ENCODE results near the gene MAGEA11.

- no peak for TF ChIP-seq TAF1 (IDR thresholded peaks at IDR 0.05; ENCODE audit: low read depth, low read length)
- TF ChIP-seq POLR2A (IDR thresholded peaks at IDR 0.05; ENCODE audit: low read depth, low read length), result no peak
- no peak for TF ChIP-seq SPI1 (IDR thresholded peaks at IDR 0.05; ENCODE audit: low read depth, low read length)
- TF ChIP-seq POLR2AphosphoS5 (IDR thresholded peaks at IDR 0.05; ENCODE audit: low read depth, low read length), result no peak
- no peak for TF ChIP-seq POU2F2 (IDR thresholded peaks at IDR 0.05; ENCODE audit: low read depth, low read length)
- no peak for TF ChIP-seq PAX5 (IDR thresholded peaks at IDR 0.05; ENCODE audit: insufficient read depth, low read length, severe bottlenecking)
Measured at GRCh38 chrX:149704664-149705063, 7.2 kb upstream of the MAGEA11 start.
